Activated T-cell treated with anti-CD3 and anti-CD28 coated beads for 4 hours (primary cell): ENCODE results near the gene PTCSC3.

Experiments used
- DNase-seq: peaks from one replicate; pipeline ENCODE4 v3.0.0-alpha.2; 2020

The PTCSC3 gene

GRCh38 chr14:36176524-36176923, at the start of gene PTCSC3:
Gene PTCSC3 (minus strand): TSS chr14:36176722.
- no peak for DNase-seq

- DNase-seq, result no peak
Measured at GRCh38 chr14:36226164-36226563, 49.6 kb upstream of the PTCSC3 start.

- DNase-seq, result no peak
Measured at GRCh38 chr14:36224176-36224575, 47.7 kb upstream of the PTCSC3 start.

GRCh38 chr14:36223558-36223957, 47.0 kb upstream of the PTCSC3 start:
- DNase-seq, result no peak

- DNase-seq, result no peak
Measured at GRCh38 chr14:36222952-36223468, 46.5 kb upstream of the PTCSC3 start.

GRCh38 chr14:36222337-36222736, 45.8 kb upstream of the PTCSC3 start:
- DNase-seq, result no peak

- DNase-seq, result no peak
Measured at GRCh38 chr14:36221112-36221511, 44.6 kb upstream of the PTCSC3 start.

GRCh38 chr14:36217732-36218131, 41.2 kb upstream of the PTCSC3 start:
- no peak for DNase-seq

- no peak for DNase-seq
Measured at GRCh38 chr14:36217027-36217426, 40.5 kb upstream of the PTCSC3 start.

GRCh38 chr14:36215217-36215598, 38.7 kb upstream of the PTCSC3 start:
- DNase-seq, result no peak

- DNase-seq, result no peak
Measured at GRCh38 chr14:36214476-36215216, 38.1 kb upstream of the PTCSC3 start.

- no peak for DNase-seq
Measured at GRCh38 chr14:36212987-36213386, 36.5 kb upstream of the PTCSC3 start.

- no peak for DNase-seq
Measured at GRCh38 chr14:36212577-36212976, 36.1 kb upstream of the PTCSC3 start.

GRCh38 chr14:36208690-36209278, 32.3 kb upstream of the PTCSC3 start:
- no peak for DNase-seq

GRCh38 chr14:36207500-36207899, 31.0 kb upstream of the PTCSC3 start:
- DNase-seq, result no peak

GRCh38 chr14:36204461-36205073, 28.0 kb upstream of the PTCSC3 start:
- no peak for DNase-seq

- DNase-seq, result no peak
Measured at GRCh38 chr14:36198378-36198777, 21.9 kb upstream of the PTCSC3 start.

GRCh38 chr14:36194663-36195062, 18.1 kb upstream of the PTCSC3 start:
- no peak for DNase-seq

- no peak for DNase-seq
Measured at GRCh38 chr14:36192530-36192929, 16.0 kb upstream of the PTCSC3 start.

- DNase-seq, result no peak
Measured at GRCh38 chr14:36183402-36183801, 6.9 kb upstream of the PTCSC3 start.

GRCh38 chr14:36181417-36181816, 4.9 kb upstream of the PTCSC3 start:
- no peak for DNase-seq

GRCh38 chr14:36177489-36177888, 967 bp upstream of the PTCSC3 start:
- DNase-seq, result no peak

- no peak for DNase-seq
Measured at GRCh38 chr14:36174767-36175424, 1.6 kb downstream of the PTCSC3 start.

GRCh38 chr14:36173161-36173560, 3.4 kb downstream of the PTCSC3 start:
- DNase-seq, result no peak
